HepG2 (cell line): ENCODE measurements around the gene MXRA8. TPM values are rescaled to one million over a fixed set of nuclear protein-coding genes. Genes with fewer than 3 reads are reported as not detected.

Source experiments
- ATAC-seq: fragments of 200-7000 bp; cut with Tn5 transposase; 3 replicates; pipeline ENCODE4 v1.9.1; 2020; ENCODE audit warnings: mild to moderate bottlenecking, moderate library complexity
- BruUV-seq: library from RNA; stranded (reverse); fragments of 400-500 nt; replicated peaks from 2 replicates; lab custom pipeline; 2021; lab: Mats Ljungman, UMichigan
- CTCF ChIA-PET: fragments of 300-600 bp; formaldehyde crosslinking; extraction: SDS; loops from one replicate; lab custom pipeline; 2021; ENCODE audit warnings: low total read pairs, inconsistent platforms, low intra/inter-chr PET ratio; lab: Yijun Ruan, JAX
- POLR2A ChIA-PET: fragments of 350-600 bp; sonication (Branson Sonifier 250); formaldehyde crosslinking; loops from one replicate; lab custom pipeline; 2020; ENCODE audit warnings: antibody characterized with exemption, inconsistent platforms; lab: Yijun Ruan, JAX
- DNase-seq: peaks from one replicate; pipeline ENCODE4 v3.0.0-alpha.2; 2015; ENCODE audit warnings: low spot score
- FAIRE-seq: peaks from 3 replicates; lab custom pipeline; 2011; peaks lifted over from hg19 to GRCh38; lab: Jason Lieb, UNC
- H2AFZ ChIP-seq: one replicate; pipeline ENCODE4 v1.6.1; 2011; ENCODE audit warnings: low read length, inconsistent platforms
- H3K27ac ChIP-seq: fragments of 300-600 bp; 3 replicates; pipeline ENCODE4 v1.8.0; 2011; ENCODE audit warnings: mixed run types, mild to moderate bottlenecking, mixed read lengths, low read length, inconsistent platforms; ENCODE audit not compliant: insufficient read depth; ENCODE audit errors: extremely low read length
- H3K27me3 ChIP-seq, 2 experiments: fragments of 200-600 bp in 1 of 2; 2 replicates in 1 of 2; 3 replicates in 1 of 2; pipeline versions ENCODE4 v1.6.0 to v1.8.0; 2011; ENCODE audit warnings: low read length in 2 of 2, mild to moderate bottlenecking in 2 of 2, moderate library complexity in 2 of 2, inconsistent platforms in 1 of 2; ENCODE audit not compliant: insufficient read depth in 2 of 2, control insufficient read depth in 1 of 2
- H3K36me3 ChIP-seq, 2 experiments: fragments of 200-600 bp in 1 of 2; replicated peaks in 1 of 2; 2 replicates in 1 of 2; 3 replicates in 1 of 2; pipeline versions ENCODE4 v1.5.1 to v1.8.0; 2011; ENCODE audit warnings: low read length in 2 of 2, inconsistent platforms in 1 of 2; ENCODE audit not compliant: insufficient read depth in 2 of 2, control insufficient read depth in 1 of 2
- H3K4me1 ChIP-seq: 2 replicates; pipeline ENCODE4 v1.5.1; 2012; ENCODE audit warnings: low read length, inconsistent platforms; ENCODE audit not compliant: insufficient read depth
- H3K4me2 ChIP-seq: 2 replicates; pipeline ENCODE4 v1.6.0; 2011; ENCODE audit warnings: low read depth, low read length, inconsistent platforms
- H3K4me3 ChIP-seq, 3 experiments: fragments of 200-600 bp in 1 of 3; sonication (generic), shearing (Covaris generic) in 1 of 3; replicated peaks in 1 of 3; 2 replicates each; pipeline ENCODE4 v1.5.1; 2011 to 2016; ENCODE audit warnings: low read length in 3 of 3, inconsistent platforms in 2 of 3, low read depth in 2 of 3, mild to moderate bottlenecking in 2 of 3, control low read depth in 1 of 3, mixed read lengths in 1 of 3; ENCODE audit not compliant: insufficient read depth in 1 of 3
- H3K79me2 ChIP-seq: one replicate; pipeline ENCODE4 v1.6.1; 2011; ENCODE audit warnings: low read length, inconsistent platforms; ENCODE audit not compliant: insufficient read depth
- H3K9ac ChIP-seq: 2 replicates; pipeline ENCODE4 v1.6.0; 2011; ENCODE audit warnings: mild to moderate bottlenecking, low read depth, low read length, inconsistent platforms; ENCODE audit not compliant: insufficient read depth
- H3K9me3 ChIP-seq: 2 replicates; pipeline ENCODE4 v1.5.1; 2012; ENCODE audit warnings: mild to moderate bottlenecking, low read length
- H4K20me1 ChIP-seq: 2 replicates; pipeline ENCODE4 v1.6.0; 2011; ENCODE audit warnings: inconsistent platforms, mild to moderate bottlenecking, low read length, moderate library complexity; ENCODE audit not compliant: insufficient read depth
- KDM6A ChIP-seq: IDR thresholded peaks from 2 replicates; pipeline ENCODE4 v1.6.1; 2016; ENCODE audit warnings: low read depth
- MATR3 ChIP-seq: sonication (generic); formaldehyde crosslinking; IDR thresholded peaks from 2 replicates; pipeline ENCODE4 v1.4.0; 2020; ENCODE audit warnings: missing genetic modification reagents
- MAX ChIP-seq: IDR thresholded peaks from 2 replicates; pipeline ENCODE4 v1.6.1; 2012; ENCODE audit warnings: inconsistent platforms
- NRL ChIP-seq: sonication (generic); formaldehyde crosslinking; IDR thresholded peaks from 2 replicates; pipeline ENCODE4 v1.5.0; 2020; ENCODE audit warnings: missing genetic modification reagents, mild to moderate bottlenecking, moderate library complexity, borderline replicate concordance
- REL ChIP-seq: sonication (generic); formaldehyde crosslinking; conservative IDR thresholded peaks from 2 replicates; pipeline ENCODE4 v1.8.0; 2022; ENCODE audit warnings: mild to moderate bottlenecking, missing genetic modification reagents, moderate library complexity
- SETDB1 ChIP-seq: sonication (generic); formaldehyde crosslinking; IDR thresholded peaks from 2 replicates; pipeline ENCODE4 v1.5.1; 2020; ENCODE audit warnings: missing genetic modification reagents, mild to moderate bottlenecking, borderline replicate concordance
- SIN3A ChIP-seq: IDR thresholded peaks from 2 replicates; pipeline ENCODE4 v1.6.1; 2011; ENCODE audit warnings: low read depth, mild to moderate bottlenecking, control low read depth, low read length, borderline replicate concordance
- TCF7L2 ChIP-seq: IDR thresholded peaks from 2 replicates; pipeline ENCODE4 v1.6.1; 2011; ENCODE audit warnings: mild to moderate bottlenecking, low read depth, low read length, moderate library complexity
- ZC3H4 ChIP-seq: sonication (generic); formaldehyde crosslinking; IDR thresholded peaks from 2 replicates; pipeline ENCODE4 v1.4.0; 2020; ENCODE audit warnings: missing genetic modification reagents, borderline replicate concordance
- ZFAT ChIP-seq: sonication (generic); formaldehyde crosslinking; conservative IDR thresholded peaks from 2 replicates; pipeline ENCODE4 v1.8.1; 2023; ENCODE audit warnings: missing genetic modification reagents, inconsistent platforms
- ZHX2 ChIP-seq, 2 experiments: sonication (generic) in 1 of 2; formaldehyde crosslinking in 1 of 2; IDR thresholded peaks; 2 replicates each; pipeline versions ENCODE4 v1.6.1 to v1.9.0; 2014 to 2022; ENCODE audit warnings: antibody characterized with exemption in 1 of 2, borderline replicate concordance in 1 of 2, inconsistent platforms in 1 of 2, low read depth in 1 of 2, missing genetic modification reagents in 1 of 2
- ZNF282 ChIP-seq: fragments of 450-650 bp; IDR thresholded peaks from 2 replicates; pipeline ENCODE4 v1.6.1; 2018; ENCODE audit not compliant: partially characterized antibody
- ZNF468 ChIP-seq: sonication (generic); formaldehyde crosslinking; IDR thresholded peaks from 2 replicates; pipeline ENCODE4 v1.8.0; 2022; ENCODE audit warnings: mild to moderate bottlenecking, moderate library complexity, missing genetic modification reagents
- ZNF576 ChIP-seq: sonication (generic); formaldehyde crosslinking; IDR thresholded peaks from 2 replicates; pipeline ENCODE4 v1.4.0; 2020; ENCODE audit warnings: mild to moderate bottlenecking, missing genetic modification reagents
- ZNF660 ChIP-seq: sonication (generic); formaldehyde crosslinking; IDR thresholded peaks from 2 replicates; pipeline ENCODE4 v1.5.1; 2020; ENCODE audit warnings: mild to moderate bottlenecking, low read depth, missing genetic modification reagents, borderline replicate concordance
- WGBS: methylation state at CpG from one replicate; pipeline ENCODE4 v1.1.6; 2017; ENCODE audit warnings: low lambda C conversion rate; 5-methylcytosine and 5-hydroxymethylcytosine counted together
- in situ Hi-C: cut with HindIII; loops from 2 replicates; pipeline ENCODE4 v1.10.0; 2017; ENCODE audit warnings: low pct_unique_long_range_greater_than_20kb; ENCODE audit not compliant: extremely low pct_ligation_motif_present
- intact Hi-C: fragments of 100-400 bp; cut with micrococcal nuclease; formaldehyde crosslinking; loops from one replicate; pipeline ENCODE4 v1.10.0; 2022; ENCODE audit not compliant: unreplicated experiment
- polyA plus RNA-seq, 8 experiments: library from polyadenylated mRNA; depleted of rRNA in 3 of 8; stranded (reverse) in 7 of 8; unstranded in 1 of 8; fragments of >200 nt; fragmentation: Illumina TruSeq in 4 of 8; extraction: Trizol in 4 of 8; gene quantifications; 2 replicates each; pipeline versions ENCODE4 v1.2.1 to v1.2.3, GENCODE V29; 2011 to 2016; ENCODE audit warnings: low read depth in 4 of 8, missing spikeins in 1 of 8, mixed read lengths in 1 of 8; ENCODE audit not compliant: insufficient read depth in 1 of 8
- total RNA-seq, 5 experiments: library from RNA; depleted of rRNA; stranded (reverse); fragments of >200 nt; fragmentation: Illumina TruSeq; extraction: Trizol; gene quantifications; 2 replicates each; pipeline ENCODE4 v1.2.3, GENCODE V29; 2016; ENCODE audit warnings: low read depth in 1 of 5

MXRA8 gene
- total and polyA plus RNA-seq, 2 of the 13 experiments (the other 11 are each of a cell fraction or from before 2014, with no cell fraction given), result 19.8 to 44.8 TPM

- Histone ChIP-seq H2AFZ (no peak overlapping the region), H3K27me3 (no peaks in the 10 kb centered on the region), H3K36me3 (peaks cover 7 to 27% of the 10 kb centered on the region in 2 experiments; a peak in 4 of 5 replicates), H3K4me1 (peaks cover 23% of the 10 kb centered on the region), H3K9me3 (no peaks in the 10 kb centered on the region), H3K79me2 (peaks cover 53% of the 10 kb centered on the region), H4K20me1 (peaks cover 10% of the 10 kb centered on the region; the same call in 1 of the 2 replicates), H3K4me3 (peak overlapping the region in 1 of 3 experiments; percentile 54; a peak in 1 of 6 replicates), H3K27ac (no peak overlapping the region), H3K4me2 (peak overlapping the region; percentile 70; the same call in 1 of the 2 replicates), H3K9ac (no peak overlapping the region)
- TF ChIP-seq SIN3A, result no peak
- no peak for TF ChIP-seq REL (CRISPR knock-in tag)
- TF ChIP-seq ZFAT, result no peak
- no peak for TF ChIP-seq KDM6A (CRISPR knock-in tag)
- TF ChIP-seq ZC3H4 (CRISPR knock-in tag), result no peak
- no peak for TF ChIP-seq ZNF468 (CRISPR knock-in tag)
- TF ChIP-seq SETDB1 (CRISPR knock-in tag), result no peak
- no peak for TF ChIP-seq ZNF282
- TF ChIP-seq NRL, result no peak
- TF ChIP-seq MAX, result no peak
- TF ChIP-seq ZHX2 (IDR thresholded peaks at IDR 0.05; ENCODE audit: low read depth), result no peak
- TF ChIP-seq ZHX2 (CRISPR knock-in tag; IDR thresholded peaks at IDR 0.05; ENCODE audit: borderline replicate concordance), result no peak
- TF ChIP-seq TCF7L2, result no peak
- TF ChIP-seq MATR3, result no peak
- TF ChIP-seq ZNF576 (CRISPR knock-in tag), result no peak
- no peak for TF ChIP-seq ZNF660
- no peak for FAIRE-seq
- WGBS, result 96% methylated on average over 13 of the region's 14 CpGs
- intact Hi-C loops, result no loop called here
- no peak for DNase-seq
- ChIA-PET CTCF (no interaction called here), POLR2A (no interaction called here)
- in situ Hi-C loops, result no loop called here
- no peak for ATAC-seq
- BruUV-seq, result no TSS peak
Observed at GRCh38 chr1:1322418-1322817, 35.9 kb downstream of the MXRA8 start.
